Transverse colon (tissue), 4 donors: Measurements from ENCODE around the gene PCID2.

Experiments
- POLR2AphosphoS5 ChIP-seq, 3 donors: sonication (generic); formaldehyde crosslinking; IDR thresholded peaks; one replicate each; pipeline ENCODE4 v1.6.1; 2016; ENCODE audit warnings: antibody characterized with exemption in 3 of 3
- TF ChIP-seq, protein P1 (sequence below), 5 experiments: fragments of 200-600 bp in 3 of 5; fragments of 450-650 bp in 2 of 5; sonication (generic) in 3 of 5; IDR thresholded peaks; 1 replicate in 2 of 5; 2 replicates in 3 of 5; pipeline ENCODE4 v1.5.1; 2016 to 2017; ENCODE audit warnings: antibody characterized with exemption in 5 of 5, inconsistent platforms in 3 of 5, mild to moderate bottlenecking in 2 of 5, moderate library complexity in 1 of 5

DNA sequence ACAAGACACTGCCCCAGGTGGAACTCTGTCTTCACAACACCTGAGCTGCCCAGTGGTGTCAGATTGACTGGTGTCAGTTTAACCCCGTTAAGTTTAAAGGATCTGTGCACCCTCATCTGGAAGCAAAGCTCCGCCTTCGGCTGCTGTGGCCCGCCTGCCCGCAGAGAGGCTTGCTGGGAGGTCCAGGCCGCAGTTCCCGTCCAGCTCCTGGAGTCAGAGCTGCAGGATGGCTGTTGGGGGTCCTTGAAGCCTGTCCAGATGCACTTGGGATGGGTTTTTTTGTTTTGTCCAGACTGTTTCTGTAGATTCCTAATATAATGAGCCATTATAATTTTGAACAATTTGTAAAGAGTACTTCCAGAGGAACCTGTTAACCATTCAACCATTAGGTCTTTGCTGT lies 17.0 kb upstream of the PCID2 start:
- TF ChIP-seq, protein P1, sequence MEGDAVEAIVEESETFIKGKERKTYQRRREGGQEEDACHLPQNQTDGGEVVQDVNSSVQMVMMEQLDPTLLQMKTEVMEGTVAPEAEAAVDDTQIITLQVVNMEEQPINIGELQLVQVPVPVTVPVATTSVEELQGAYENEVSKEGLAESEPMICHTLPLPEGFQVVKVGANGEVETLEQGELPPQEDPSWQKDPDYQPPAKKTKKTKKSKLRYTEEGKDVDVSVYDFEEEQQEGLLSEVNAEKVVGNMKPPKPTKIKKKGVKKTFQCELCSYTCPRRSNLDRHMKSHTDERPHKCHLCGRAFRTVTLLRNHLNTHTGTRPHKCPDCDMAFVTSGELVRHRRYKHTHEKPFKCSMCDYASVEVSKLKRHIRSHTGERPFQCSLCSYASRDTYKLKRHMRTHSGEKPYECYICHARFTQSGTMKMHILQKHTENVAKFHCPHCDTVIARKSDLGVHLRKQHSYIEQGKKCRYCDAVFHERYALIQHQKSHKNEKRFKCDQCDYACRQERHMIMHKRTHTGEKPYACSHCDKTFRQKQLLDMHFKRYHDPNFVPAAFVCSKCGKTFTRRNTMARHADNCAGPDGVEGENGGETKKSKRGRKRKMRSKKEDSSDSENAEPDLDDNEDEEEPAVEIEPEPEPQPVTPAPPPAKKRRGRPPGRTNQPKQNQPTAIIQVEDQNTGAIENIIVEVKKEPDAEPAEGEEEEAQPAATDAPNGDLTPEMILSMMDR (IDR thresholded peaks at IDR 0.05) = no peak
- TF ChIP-seq POLR2AphosphoS5 (IDR thresholded peaks at IDR 0.05) = no peak
